Measurements from ENCODE around the gene TPSAB1.

GRCh38 chr16:1209081-1209480 lies 31.4 kb upstream of the TPSAB1 start:
- no peak for TF ChIP-seq CTCF (IDR thresholded peaks at IDR 0.05)
- no peak for TF ChIP-seq POLR2A (IDR thresholded peaks at IDR 0.05)

Data from thyroid gland (tissue), 4 donors.